AG04450 (cell line): Measurements from ENCODE around the gene KLB. TPM values are rescaled to one million over a fixed set of nuclear protein-coding genes. Genes with fewer than 3 reads are reported as not detected.

Experiments
- CTCF ChIA-PET: fragments of 300-600, 350-600 bp; formaldehyde crosslinking; extraction: SDS; loops from one replicate; lab custom pipeline; 2022; ENCODE audit warnings: antibody characterized with exemption, inconsistent platforms; lab: Charles Lee
- POLR2A ChIA-PET: fragments of 350-600 bp; formaldehyde crosslinking; extraction: SDS; loops from one replicate; lab custom pipeline; 2021; ENCODE audit warnings: antibody characterized with exemption, inconsistent platforms; lab: Yijun Ruan, JAX
- DNase-seq: peaks from one replicate; pipeline ENCODE4 v3.0.0-alpha.2; 2011; ENCODE audit warnings: low read depth, low spot score
- H3K27ac ChIP-seq: one replicate; pipeline ENCODE4 v1.5.1; 2012; ENCODE audit warnings: low read depth, low read length, control low read depth
- H3K27me3 ChIP-seq: one replicate; pipeline ENCODE4 v1.6.0; 2012; ENCODE audit warnings: low read length; ENCODE audit not compliant: control insufficient read depth, insufficient read depth
- H3K4me3 ChIP-seq: 2 replicates; pipeline ENCODE4 v1.5.1; 2011; ENCODE audit warnings: mild to moderate bottlenecking, low read depth, low read length, control low read depth
- H3K9me3 ChIP-seq: 2 replicates; pipeline ENCODE4 v1.5.1; 2012; ENCODE audit warnings: low read length; ENCODE audit not compliant: control insufficient read depth, insufficient read depth
- CTCF ChIP-seq: IDR thresholded peaks from 2 replicates; pipeline ENCODE4 v1.5.1; 2011; ENCODE audit warnings: low read depth, low read length, control low read depth, inconsistent platforms
- polyA plus RNA-seq: library from polyadenylated mRNA; depleted of rRNA; stranded (reverse); fragments of >200 nt; gene quantifications from 2 replicates; pipeline ENCODE4 v1.2.3, GENCODE V29; 2011

KLB gene
- polyA plus RNA-seq, 1 experiment = not detected

GRCh38 chr4:39426728-39427127 lies 20.0 kb downstream of the KLB start:
- H3K27ac ChIP-seq = no peak overlapping the region
- H3K4me3 ChIP-seq = no peak overlapping the region
- DNase-seq = no peak
- ChIA-PET CTCF (no interaction called here), POLR2A (no interaction called here)
- no peaks in the 10 kb centered on the region for H3K9me3 ChIP-seq
- H3K27me3 ChIP-seq = peaks cover 2% of the 10 kb centered on the region
- no peak for TF ChIP-seq CTCF

GRCh38 chr4:39427520-39428114 lies 20.9 kb downstream of the KLB start:
- no peak for DNase-seq
- peaks cover 2% of the 10 kb centered on the region for H3K27me3 ChIP-seq
- no peak overlapping the region for H3K4me3 ChIP-seq
- H3K9me3 ChIP-seq = no peaks in the 10 kb centered on the region
- no peak for TF ChIP-seq CTCF
- no peak overlapping the region for H3K27ac ChIP-seq
- CTCF ChIA-PET = interaction anchor here (0.6 to 1.1 kb wide), 2 partner anchors 41 to 645 kb away, joined by 3 to 4 read pairs; no protein-coding TSS in a partner anchor
- POLR2A ChIA-PET = interaction anchor here (0.7 kb wide), 1 partner anchor 1540 kb away, joined by 8 read pairs; no protein-coding TSS in a partner anchor

GRCh38 chr4:39429476-39430334 lies 23.0 kb downstream of the KLB start:
- POLR2A ChIA-PET = interaction anchor here (0.7 kb wide), 1 partner anchor 30 kb away, joined by 8 read pairs; no protein-coding TSS in a partner anchor
- Histone ChIP-seq H3K9me3 (no peaks in the 10 kb centered on the region), H3K27me3 (no peaks in the 10 kb centered on the region), H3K4me3 (no peak overlapping the region), H3K27ac (no peak overlapping the region)
- CTCF ChIA-PET = interaction anchor here (0.6 to 1.2 kb wide), 5 partner anchors 10 to 699 kb away, joined by 3 to 7 read pairs (median 4); no protein-coding TSS in a partner anchor
- no peak for TF ChIP-seq CTCF
- no peak for DNase-seq

GRCh38 chr4:39433878-39434492 lies 27.3 kb downstream of the KLB start:
- Histone ChIP-seq H3K27ac (no peak overlapping the region), H3K9me3 (no peaks in the 10 kb centered on the region), H3K4me3 (no peak overlapping the region), H3K27me3 (peaks cover 11% of the 10 kb centered on the region)
- DNase-seq = no peak
- ChIA-PET POLR2A (no interaction called here), CTCF (interaction anchor here (0.7 kb wide), 1 partner anchor 674 kb away, joined by 3 read pairs; no protein-coding TSS in a partner anchor)
- no peak for TF ChIP-seq CTCF
